IPS-20b (cell line): ENCODE results near the gene TTC24.
"Not testable (repeated sequence)": the region's sequence is repeated elsewhere in the genome, so short reads cannot be mapped to it uniquely, and the experiment has no call there.

Source experiments
- H3K27ac ChIP-seq: one replicate; pipeline ENCODE4 v1.5.1; 2013; ENCODE audit warnings: low read length
- H3K27me3 ChIP-seq: 2 replicates; pipeline ENCODE4 v1.6.1; 2013; ENCODE audit warnings: mild to moderate bottlenecking, low read length, inconsistent platforms; ENCODE audit not compliant: insufficient read depth
- H3K36me3 ChIP-seq: 2 replicates; pipeline ENCODE4 v1.6.1; 2013; ENCODE audit warnings: low read depth, mild to moderate bottlenecking, inconsistent platforms, low read length, moderate library complexity; ENCODE audit not compliant: insufficient read depth
- H3K4me1 ChIP-seq: 2 replicates; pipeline ENCODE4 v1.6.1; 2013; ENCODE audit warnings: mild to moderate bottlenecking, control low read depth, inconsistent platforms, low read length, moderate library complexity; ENCODE audit not compliant: insufficient read depth
- H3K4me3 ChIP-seq: 2 replicates; pipeline ENCODE4 v1.5.1; 2013; ENCODE audit warnings: mild to moderate bottlenecking, low read length, inconsistent platforms
- H3K9ac ChIP-seq: 2 replicates; pipeline ENCODE4 v1.6.1; 2013; ENCODE audit warnings: low read depth, mild to moderate bottlenecking, inconsistent platforms, low read length, moderate library complexity
- H3K9me3 ChIP-seq: 2 replicates; pipeline ENCODE4 v1.6.1; 2013; ENCODE audit warnings: mild to moderate bottlenecking, low read depth, low read length, inconsistent platforms; ENCODE audit not compliant: insufficient read depth

TTC24 gene

DNA sequence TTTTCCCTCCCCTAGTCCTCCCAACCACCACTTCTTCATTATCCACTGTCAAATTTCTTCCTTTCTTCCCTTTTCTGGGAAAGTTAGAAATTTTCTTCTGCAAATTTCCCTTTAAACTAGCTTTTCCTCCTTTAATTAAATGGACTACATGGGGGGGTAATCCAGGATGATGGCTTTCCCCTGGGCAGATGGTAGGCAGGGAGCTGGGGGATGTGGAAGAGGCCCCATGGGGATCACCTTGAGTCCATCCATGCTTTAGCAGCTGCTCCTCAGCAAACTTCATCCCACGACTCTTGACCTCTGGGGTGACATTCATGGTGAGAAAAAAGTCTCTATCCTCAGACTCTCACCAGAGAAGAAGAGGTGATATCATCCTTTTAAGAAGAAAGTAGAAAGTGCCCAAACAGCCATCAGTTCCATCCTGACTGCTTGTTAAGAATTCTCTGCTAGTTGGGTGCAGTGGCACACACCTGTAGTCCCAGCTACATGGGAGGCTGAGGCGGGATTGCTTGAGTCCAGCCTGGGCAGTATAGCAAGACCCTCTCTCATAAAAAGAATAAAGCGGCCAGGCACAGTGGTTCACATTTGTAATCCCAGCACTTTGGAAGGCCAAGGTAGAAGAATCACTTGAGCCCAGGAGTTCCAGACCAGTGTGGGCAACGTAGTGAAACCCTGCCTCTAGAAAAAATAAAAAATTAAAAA is 19.4 kb downstream of the TTC24 start:
- H3K27me3 ChIP-seq, result no peaks in the 10 kb centered on the region
- peaks cover 54% of the 10 kb centered on the region for H3K36me3 ChIP-seq
- H3K4me1 ChIP-seq, result 0 out of 2 replicates have a peak, but pooled peaks cover 3% of the 10 kb centered on the region
- H3K9me3 ChIP-seq, result no peaks in the 10 kb centered on the region
- no peak overlapping the region for H3K9ac ChIP-seq
- H3K4me3 ChIP-seq, result no peak overlapping the region
- no peak overlapping the region for H3K27ac ChIP-seq

DNA sequence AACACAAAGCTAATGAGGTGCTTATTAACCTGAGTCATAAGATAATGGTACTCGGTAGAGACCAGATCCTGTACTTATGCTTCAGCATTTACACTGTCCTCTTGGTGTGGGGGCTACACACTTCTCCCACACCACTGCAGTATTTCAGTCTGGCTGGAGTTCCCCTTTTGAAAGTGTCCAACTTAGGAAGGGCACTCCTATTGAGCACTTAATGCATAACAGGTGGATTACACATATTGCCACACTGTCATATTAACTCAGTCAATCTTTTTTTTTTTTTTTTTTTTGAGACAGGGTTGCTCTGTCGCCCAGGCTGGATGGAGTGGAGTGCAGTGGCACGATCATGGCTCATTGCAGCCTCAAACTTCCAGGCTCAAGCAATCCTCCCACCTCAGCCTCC is 20.3 kb downstream of the TTC24 start:
- H3K36me3 ChIP-seq, result peaks cover 45% of the 10 kb centered on the region
- H3K27me3 ChIP-seq, result no peaks in the 10 kb centered on the region
- no peak overlapping the region for H3K27ac ChIP-seq
- no peak overlapping the region for H3K4me3 ChIP-seq
- H3K4me1 ChIP-seq, result 0 out of 2 replicates have a peak, but pooled peaks cover 3% of the 10 kb centered on the region
- H3K9me3 ChIP-seq, result no peaks in the 10 kb centered on the region
- H3K9ac ChIP-seq, result no peak overlapping the region

DNA sequence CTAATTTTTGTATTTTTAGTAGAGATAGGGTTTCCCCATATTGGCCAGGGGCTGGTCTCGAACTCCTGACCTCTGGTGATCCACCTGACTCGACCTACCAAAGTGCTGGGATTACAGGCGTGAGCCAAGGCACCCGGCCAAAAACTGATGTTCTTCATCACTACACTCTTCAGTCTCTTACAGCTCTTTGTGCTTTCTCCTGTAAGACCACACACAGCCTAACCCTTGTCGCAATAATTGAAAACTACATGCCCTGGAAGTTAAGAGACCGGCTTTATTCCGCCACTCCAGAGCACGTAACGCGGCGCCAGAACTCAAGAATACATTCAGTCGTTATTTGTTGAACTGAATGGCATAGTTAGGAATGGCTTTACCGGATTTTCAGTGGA is 21.2 kb downstream of the TTC24 start:
- Histone ChIP-seq H3K4me1 (0 out of 2 replicates have a peak, but pooled peaks cover 3% of the 10 kb centered on the region), H3K36me3 (peaks cover 36% of the 10 kb centered on the region), H3K27me3 (no peaks in the 10 kb centered on the region), H3K27ac (peak overlapping the region; percentile 74), H3K9ac (peak overlapping the region; percentile 98), H3K9me3 (no peaks in the 10 kb centered on the region), H3K4me3 (peak overlapping the region; percentile 100)

DNA sequence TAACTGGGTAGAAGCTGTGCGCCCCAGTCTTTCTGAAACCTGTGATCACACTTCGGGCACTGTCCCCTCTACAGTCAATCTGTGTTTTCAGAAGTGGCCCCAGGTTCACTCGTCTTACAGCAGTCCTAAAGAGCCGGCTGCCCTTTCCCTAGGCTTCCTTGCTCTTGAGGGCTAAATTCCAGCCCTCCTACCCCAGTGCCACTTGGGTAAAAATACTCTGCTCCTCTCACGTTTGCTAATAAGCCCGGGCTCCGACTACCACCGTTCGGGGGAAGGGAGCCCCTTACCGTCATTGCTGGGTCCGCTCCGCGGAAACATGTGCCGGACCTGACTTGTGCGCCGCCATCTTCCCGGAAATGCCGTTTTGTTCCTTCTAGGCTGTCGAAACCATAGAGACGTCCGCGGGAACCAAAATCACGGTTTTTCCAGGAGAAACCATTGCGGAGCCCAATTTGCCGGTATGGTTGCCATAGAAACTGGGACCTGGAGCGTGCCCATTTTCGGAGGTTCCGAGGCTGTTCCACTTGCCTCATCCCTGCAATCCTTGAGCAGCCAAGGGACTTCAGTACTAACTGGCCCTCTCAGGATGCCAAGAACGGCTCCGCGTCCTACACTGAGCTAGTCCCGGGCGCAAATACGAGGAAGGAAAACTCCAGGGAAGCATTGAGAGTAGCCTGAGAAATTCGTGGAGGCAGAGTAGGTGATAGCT is 21.8 kb downstream of the TTC24 start, which contains the start of gene GPATCH4:
GPATCH4 (minus strand) TSS at position 358 of the 709 bp plus-strand sequence.
- Histone ChIP-seq H3K27ac (peak within 1 kb of the TSS; percentile 74), H3K36me3 (peaks cover 30% of the 10 kb centered on the region), H3K4me1 (0 out of 2 replicates have a peak, but pooled peaks cover 3% of the 10 kb centered on the region), H3K27me3 (no peaks in the 10 kb centered on the region), H3K9me3 (no peaks in the 10 kb centered on the region), H3K9ac (peak within 1 kb of the TSS; percentile 98), H3K4me3 (peak within 1 kb of the TSS; percentile 100)

DNA sequence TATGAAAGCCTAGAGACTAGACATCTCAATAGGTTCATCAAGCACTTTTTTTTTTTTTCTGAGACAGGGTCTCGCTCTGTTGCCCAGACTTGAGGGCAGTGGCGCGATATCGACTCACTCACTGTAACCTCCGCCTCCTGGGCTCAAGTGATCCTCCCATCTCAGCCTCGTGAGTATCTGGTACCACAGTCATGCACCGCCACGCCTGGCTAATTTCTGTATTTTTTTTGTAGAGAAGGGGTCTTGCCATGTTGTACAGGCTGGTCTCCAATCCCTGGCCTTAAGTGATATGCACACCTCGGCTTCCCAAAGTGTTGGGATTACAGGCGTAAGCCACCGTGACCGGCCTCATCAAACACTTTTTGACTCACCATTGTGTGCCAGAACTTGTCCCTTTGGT is 22.4 kb downstream of the TTC24 start:
- H3K27ac ChIP-seq, result peak overlapping the region; percentile 16

DNA sequence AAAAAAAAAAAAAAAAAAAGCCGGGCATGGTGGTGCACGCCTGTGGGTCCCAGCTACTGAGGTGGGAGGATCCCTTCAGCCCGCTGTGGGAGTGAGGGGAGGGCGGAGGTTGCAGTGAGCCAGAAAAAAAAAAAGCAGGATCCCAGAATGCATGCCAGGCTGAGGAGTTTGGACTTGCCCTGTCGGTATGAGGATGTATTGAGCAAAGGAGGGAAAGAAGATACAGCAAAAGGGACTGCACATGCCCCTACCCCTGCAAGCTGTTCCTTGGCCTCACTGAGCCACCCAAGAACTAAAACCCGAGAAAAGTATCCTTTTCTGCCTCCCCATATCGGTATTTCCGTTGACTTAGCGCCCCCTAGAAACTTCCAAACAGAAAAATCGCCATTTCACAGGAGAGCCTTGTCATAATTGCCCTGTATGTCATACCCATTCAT is 23.1 kb downstream of the TTC24 start:
- H3K4me1 ChIP-seq, result 0 out of 2 replicates have a peak, but pooled peaks cover 3% of the 10 kb centered on the region
- no peaks in the 10 kb centered on the region for H3K27me3 ChIP-seq
- no peak overlapping the region for H3K27ac ChIP-seq
- peak overlapping the region; percentile 34 for H3K4me3 ChIP-seq
- peak overlapping the region; percentile 52; the same call in 1 of the 2 replicates for H3K9ac ChIP-seq
- no peaks in the 10 kb centered on the region for H3K9me3 ChIP-seq
- peaks cover 17% of the 10 kb centered on the region for H3K36me3 ChIP-seq

More for the DNA sequence above, 22.4 kb downstream of the TTC24 start:
- Histone ChIP-seq H3K4me1 (0 out of 2 replicates have a peak, but pooled peaks cover 3% of the 10 kb centered on the region), H3K9ac (peak overlapping the region; percentile 98; the same call in 1 of the 2 replicates), H3K27me3 (no peaks in the 10 kb centered on the region), H3K9me3 (no peaks in the 10 kb centered on the region), H3K4me3 (peak overlapping the region; percentile 100), H3K36me3 (peaks cover 24% of the 10 kb centered on the region)

DNA sequence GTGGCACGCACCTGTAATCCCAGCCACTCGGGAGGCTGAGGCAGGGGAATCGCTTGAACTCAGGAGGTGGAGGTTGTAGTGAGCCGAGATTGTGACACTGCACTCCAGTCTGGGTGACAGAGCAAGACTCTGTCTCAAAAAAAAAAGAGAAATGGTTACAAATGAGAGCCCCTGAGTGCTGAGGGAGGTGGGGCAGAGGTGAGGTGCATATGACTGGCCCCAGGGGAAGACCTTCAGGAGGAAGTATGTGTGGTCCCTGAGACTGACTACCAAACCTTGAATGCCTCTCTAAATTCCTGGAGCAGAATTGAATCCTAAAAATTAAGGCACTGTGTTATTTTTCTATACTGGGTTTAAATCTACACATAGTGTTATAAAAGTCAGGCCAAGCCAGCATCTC is 27.8 kb downstream of the TTC24 start:
- not testable (repeated sequence) for H3K9ac ChIP-seq

DNA sequence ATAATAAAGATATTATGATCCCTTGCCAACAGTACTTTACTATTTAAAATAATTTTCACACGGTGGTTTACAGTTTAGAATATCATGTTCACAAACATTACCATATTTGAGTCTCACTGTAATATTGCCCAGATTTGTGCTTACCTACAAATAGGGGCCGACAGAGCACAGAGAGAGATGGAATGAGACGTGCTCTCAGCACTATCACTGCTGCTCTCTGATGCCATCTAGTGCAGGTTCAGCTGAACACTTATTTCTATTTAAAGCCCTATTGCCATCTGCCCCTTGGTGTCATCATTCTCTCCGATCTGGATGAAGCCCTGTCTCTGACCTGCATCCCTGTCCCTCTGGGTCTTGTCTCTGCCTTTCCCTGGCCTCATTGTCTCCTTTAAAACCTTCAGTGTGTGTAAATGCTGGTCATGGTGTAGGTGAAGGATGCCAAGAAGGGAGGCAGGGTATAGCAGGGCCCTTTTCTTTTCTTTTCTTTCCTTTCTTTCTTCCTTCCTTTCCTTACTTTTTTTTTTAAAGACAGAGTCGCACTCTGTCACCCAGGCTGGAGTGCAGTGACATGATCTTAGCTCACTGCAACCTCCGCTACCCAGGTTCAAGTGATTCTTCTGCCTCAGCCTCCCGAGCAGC is 28.6 kb downstream of the TTC24 start:
- no peaks in the 10 kb centered on the region for H3K36me3 ChIP-seq
- H3K4me3 ChIP-seq, result no peak overlapping the region
- no peak overlapping the region for H3K9ac ChIP-seq
- H3K27me3 ChIP-seq, result no peaks in the 10 kb centered on the region
- H3K9me3 ChIP-seq, result no peaks in the 10 kb centered on the region
- H3K4me1 ChIP-seq, result no peaks in the 10 kb centered on the region
- H3K27ac ChIP-seq, result no peak overlapping the region

More for the DNA sequence above, 27.8 kb downstream of the TTC24 start:
- H3K27me3 ChIP-seq, H3K4me1 ChIP-seq, H3K27ac ChIP-seq, H3K36me3 ChIP-seq, H3K9me3 ChIP-seq, H3K4me3 ChIP-seq: not testable (repeated sequence)

- no peaks in the 10 kb centered on the region for H3K27me3 ChIP-seq
- H3K9ac ChIP-seq, result no peak overlapping the region
- no peaks in the 10 kb centered on the region for H3K4me1 ChIP-seq
- H3K9me3 ChIP-seq, result no peaks in the 10 kb centered on the region
- H3K36me3 ChIP-seq, result no peaks in the 10 kb centered on the region
- H3K4me3 ChIP-seq, result no peak overlapping the region
- H3K27ac ChIP-seq, result no peak overlapping the region
Measured at GRCh38 chr1:156608981-156609380, 29.5 kb downstream of the TTC24 start.

GRCh38 chr1:156610072-156610471 is 30.5 kb downstream of the TTC24 start:
- H3K9ac ChIP-seq, H3K27ac ChIP-seq, H3K27me3 ChIP-seq, H3K4me3 ChIP-seq, H3K9me3 ChIP-seq, H3K36me3 ChIP-seq, H3K4me1 ChIP-seq: not testable (repeated sequence)

DNA sequence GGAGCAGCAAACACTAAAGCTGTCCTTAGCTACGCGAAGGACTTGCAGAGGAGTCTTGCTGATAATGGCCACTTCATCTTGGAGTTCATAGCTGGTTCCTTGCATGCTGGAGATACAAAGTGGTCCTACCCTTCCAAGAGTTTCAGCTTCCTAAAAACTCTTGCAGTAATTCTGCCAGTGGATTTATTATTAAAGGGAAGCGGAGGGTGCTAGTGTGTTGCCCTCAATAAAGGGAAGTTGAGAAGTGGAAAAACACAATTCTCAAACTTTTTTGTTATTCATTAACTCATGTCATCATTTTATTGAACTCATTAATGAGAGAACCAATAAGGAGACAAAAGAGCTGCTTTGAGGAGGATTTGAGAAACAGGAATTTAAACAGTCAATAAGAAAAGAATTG is 33.1 kb downstream of the TTC24 start:
- Histone ChIP-seq H3K36me3 (no peaks in the 10 kb centered on the region), H3K27me3 (peaks cover 3% of the 10 kb centered on the region; the same call in 1 of the 2 replicates), H3K4me1 (no peaks in the 10 kb centered on the region), H3K27ac (no peak overlapping the region), H3K4me3 (no peak overlapping the region), H3K9ac (no peak overlapping the region), H3K9me3 (no peaks in the 10 kb centered on the region)
